Ishikawa (cell line): Measurements from ENCODE around the gene ACOT8.

Experiments used
- CEBPB ChIP-seq: IDR thresholded peaks from 2 replicates; pipeline ENCODE4 v1.6.1; 2012
- CREB1 ChIP-seq: IDR thresholded peaks from 2 replicates; pipeline ENCODE4 v1.6.1; 2012; ENCODE audit warnings: low read depth
- EGR1 ChIP-seq: IDR thresholded peaks from 2 replicates; pipeline ENCODE4 v1.6.1; 2012
- EP300 ChIP-seq: IDR thresholded peaks from 2 replicates; pipeline ENCODE4 v1.6.1; 2012; ENCODE audit warnings: borderline replicate concordance
- FOXM1 ChIP-seq: IDR thresholded peaks from 2 replicates; pipeline ENCODE4 v1.6.1; 2012; ENCODE audit warnings: low read depth, borderline replicate concordance
- MAX ChIP-seq: IDR thresholded peaks from 2 replicates; pipeline ENCODE4 v1.6.1; 2012
- NFIC ChIP-seq: IDR thresholded peaks from 2 replicates; pipeline ENCODE4 v1.6.1; 2012
- RAD21 ChIP-seq: IDR thresholded peaks from 2 replicates; pipeline ENCODE4 v1.6.1; 2012; ENCODE audit warnings: low read depth
- REST ChIP-seq: IDR thresholded peaks from 2 replicates; pipeline ENCODE4 v1.6.1; 2012; ENCODE audit warnings: low read depth, mild to moderate bottlenecking
- TAF1 ChIP-seq: IDR thresholded peaks from 2 replicates; pipeline ENCODE4 v1.6.1; 2012; ENCODE audit warnings: low read depth, mild to moderate bottlenecking
- TCF12 ChIP-seq: IDR thresholded peaks from 2 replicates; pipeline ENCODE4 v1.6.1; 2012; ENCODE audit warnings: low read depth
- TEAD4 ChIP-seq: IDR thresholded peaks from 2 replicates; pipeline ENCODE4 v1.6.1; 2012
- USF1 ChIP-seq: IDR thresholded peaks from 2 replicates; pipeline ENCODE4 v1.6.1; 2012
- YY1 ChIP-seq: IDR thresholded peaks from 2 replicates; pipeline ENCODE4 v1.6.1; 2012; ENCODE audit warnings: low read depth
- ZBTB7A ChIP-seq: IDR thresholded peaks from 2 replicates; pipeline ENCODE4 v1.6.1; 2012; ENCODE audit warnings: low read depth

ACOT8 gene

GRCh38 chr20:45880988-45881788, 24.0 kb upstream of the ACOT8 start, which contains the start of gene ZSWIM1:
ZSWIM1 (plus strand) TSS chr20:45881227; CDS start chr20:45882593, 1,366 bp downstream.
- TF ChIP-seq MAX = no peak
- no peak for TF ChIP-seq USF1
- TF ChIP-seq NFIC = no peak
- TF ChIP-seq FOXM1 = no peak
- peak; percentile 94 for TF ChIP-seq TAF1
- no peak for TF ChIP-seq TEAD4
- no peak for TF ChIP-seq RAD21
- no peak for TF ChIP-seq CEBPB
- TF ChIP-seq YY1 = peak; percentile 93
- 0 out of 2 replicates have a peak, but pooled peaks have one; percentile 34 for TF ChIP-seq REST
- peak; percentile 11; the same call in 1 of the 2 replicates for TF ChIP-seq EGR1
- peak; percentile 16; the same call in 1 of the 2 replicates for TF ChIP-seq CREB1
- no peak for TF ChIP-seq ZBTB7A
- no peak for TF ChIP-seq TCF12
- TF ChIP-seq EP300 = no peak

GRCh38 chr20:45878076-45878761, 21.0 kb upstream of the ACOT8 start:
- TF ChIP-seq RAD21 (no peak), USF1 (no peak), MAX (no peak), EGR1 (no peak), ZBTB7A (no peak), CEBPB (no peak), TCF12 (no peak), REST (no peak), FOXM1 (no peak), TAF1 (no peak), NFIC (no peak), EP300 (no peak), YY1 (no peak), CREB1 (no peak), TEAD4 (no peak)

- TF ChIP-seq ZBTB7A (no peak), USF1 (no peak), CREB1 (no peak), TAF1 (no peak), REST (no peak), RAD21 (no peak), FOXM1 (no peak), CEBPB (no peak), MAX (no peak), EP300 (no peak), NFIC (no peak)
Observed at GRCh38 chr20:45874576-45874975, 17.4 kb upstream of the ACOT8 start.
